Spleen (tissue), 7 donors: ENCODE measurements around the gene CACNG1.

Source experiments
- POLR2A ChIP-seq, 3 donors: fragments of 450-650 bp; IDR thresholded peaks; one replicate each; pipeline ENCODE4 v1.5.1; 2017; ENCODE audit warnings: antibody characterized with exemption in 3 of 3, mild to moderate bottlenecking in 1 of 3
- TF ChIP-seq, protein P1 (sequence below), 11 experiments: fragments of 200-600 bp in 7 of 11; fragments of 450-650 bp in 4 of 11; sonication (generic) in 4 of 11; IDR thresholded peaks in 8 of 11; conservative IDR thresholded peaks in 3 of 11; 1 replicate in 7 of 11; 2 replicates in 4 of 11; pipeline versions ENCODE4 v1.4.0 to v1.8.0; 2016 to 2021; ENCODE audit warnings: antibody characterized with exemption in 11 of 11, inconsistent platforms in 4 of 11, mild to moderate bottlenecking in 1 of 11
- donor health status: DM: no; HTN: no; CAD: no; lungs with moderate emphysema.
- donor health status: DM: no; HTN: no; CAD: no.
- donor health status: DM: no; HTN: no; CAD: no.

DNA sequence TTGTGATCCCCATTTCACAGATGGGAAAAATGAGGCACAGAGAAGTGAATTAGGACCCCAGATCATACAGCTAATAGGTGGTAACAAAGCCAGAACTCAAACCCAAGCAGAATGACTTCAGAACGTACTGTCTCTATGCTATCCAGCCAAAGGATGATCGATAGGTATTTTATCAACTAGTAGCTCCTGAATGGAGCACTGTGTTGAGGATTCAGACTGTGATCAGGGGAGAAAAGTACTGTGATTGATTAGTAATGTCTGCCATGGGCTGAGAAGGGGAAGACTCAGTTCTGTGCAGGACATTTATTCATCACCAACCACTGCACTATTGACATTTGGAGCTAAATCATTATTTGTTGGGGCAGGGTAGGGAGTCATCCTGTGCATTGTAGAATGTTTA is 41.1 kb upstream of the CACNG1 start:
- TF ChIP-seq, protein P1, sequence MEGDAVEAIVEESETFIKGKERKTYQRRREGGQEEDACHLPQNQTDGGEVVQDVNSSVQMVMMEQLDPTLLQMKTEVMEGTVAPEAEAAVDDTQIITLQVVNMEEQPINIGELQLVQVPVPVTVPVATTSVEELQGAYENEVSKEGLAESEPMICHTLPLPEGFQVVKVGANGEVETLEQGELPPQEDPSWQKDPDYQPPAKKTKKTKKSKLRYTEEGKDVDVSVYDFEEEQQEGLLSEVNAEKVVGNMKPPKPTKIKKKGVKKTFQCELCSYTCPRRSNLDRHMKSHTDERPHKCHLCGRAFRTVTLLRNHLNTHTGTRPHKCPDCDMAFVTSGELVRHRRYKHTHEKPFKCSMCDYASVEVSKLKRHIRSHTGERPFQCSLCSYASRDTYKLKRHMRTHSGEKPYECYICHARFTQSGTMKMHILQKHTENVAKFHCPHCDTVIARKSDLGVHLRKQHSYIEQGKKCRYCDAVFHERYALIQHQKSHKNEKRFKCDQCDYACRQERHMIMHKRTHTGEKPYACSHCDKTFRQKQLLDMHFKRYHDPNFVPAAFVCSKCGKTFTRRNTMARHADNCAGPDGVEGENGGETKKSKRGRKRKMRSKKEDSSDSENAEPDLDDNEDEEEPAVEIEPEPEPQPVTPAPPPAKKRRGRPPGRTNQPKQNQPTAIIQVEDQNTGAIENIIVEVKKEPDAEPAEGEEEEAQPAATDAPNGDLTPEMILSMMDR (IDR thresholded peaks at IDR 0.05 in 8 of 11, conservative IDR thresholded peaks at IDR 0.05 in 3 of 11) = no peak
- TF ChIP-seq POLR2A (IDR thresholded peaks at IDR 0.05) = no peak
